T1000 (cell line): ENCODE results near the gene IRAK1.

Experiments
- DNase-seq: peaks from one replicate; lab custom pipeline; 2025; ENCODE audit warnings: mixed read lengths; lab: John Stamatoyannopoulos, UW

IRAK1 gene

GRCh38 chrX:153971124-153971449 lies 48.6 kb downstream of the IRAK1 start:
- DNase-seq: peak; percentile 54

DNA sequence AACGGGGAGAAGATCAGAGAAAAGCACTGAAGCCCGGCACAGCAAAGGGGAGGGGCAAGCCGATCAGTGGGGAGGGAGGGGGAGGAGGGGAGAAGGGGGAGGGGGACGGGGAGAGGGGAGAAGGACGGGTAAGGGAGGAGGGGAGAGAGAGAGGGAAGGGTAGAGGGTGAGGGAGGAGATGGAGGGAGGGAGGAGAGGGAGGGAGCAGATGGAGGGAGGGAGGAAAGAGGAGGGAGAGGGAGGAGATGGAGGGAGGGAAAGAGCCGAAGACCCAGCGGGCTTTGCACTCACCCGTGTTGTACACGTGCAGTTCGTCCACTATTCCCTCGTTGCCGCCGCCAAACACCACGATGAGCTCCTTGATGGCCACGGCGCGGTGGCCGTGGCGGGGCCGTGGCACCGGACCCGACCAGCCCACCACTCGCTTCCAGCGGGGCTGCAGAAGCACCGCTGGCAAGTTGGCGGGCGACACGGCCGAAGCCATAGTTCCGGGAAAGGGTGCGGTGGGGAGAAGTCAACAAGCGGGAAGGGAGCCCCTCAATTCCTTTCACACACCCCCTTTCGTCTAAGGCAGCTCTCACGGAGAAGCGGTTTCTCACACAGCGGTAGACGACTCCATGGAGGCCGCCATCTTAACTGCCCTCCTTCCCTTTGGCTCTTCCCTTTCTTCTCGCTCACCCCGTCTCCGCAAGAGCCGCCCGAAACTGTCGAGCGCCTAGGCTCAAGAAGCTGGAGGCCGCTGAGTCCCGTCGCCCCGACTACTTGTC lies 49.2 kb downstream of the IRAK1 start:
- DNase-seq: no peak

- no peak for DNase-seq
These were observed 49.8 kb downstream of the IRAK1 start for GRCh38 chrX:153969904-153970356.

GRCh38 chrX:153969125-153969903 lies 50.4 kb downstream of the IRAK1 start:
- no peak for DNase-seq

DNA sequence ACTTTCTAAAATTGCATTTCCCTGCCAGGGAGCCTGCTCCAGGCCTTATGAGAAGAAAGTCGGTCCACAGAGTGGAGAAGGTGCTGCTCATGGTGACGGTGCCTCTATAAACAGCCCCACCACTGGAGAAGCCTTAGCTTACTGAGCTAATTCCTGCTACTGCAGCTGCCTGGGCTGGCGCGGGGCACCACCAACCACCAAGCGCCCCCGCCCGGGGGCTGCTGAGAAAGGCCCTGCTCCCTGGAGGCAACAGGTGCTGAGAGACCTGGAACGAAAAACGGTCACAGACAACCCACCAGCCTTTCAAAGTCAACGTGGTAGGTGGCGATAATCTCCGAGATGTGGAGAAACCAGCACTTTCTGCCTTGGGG lies 51.0 kb downstream of the IRAK1 start:
- no peak for DNase-seq

DNA sequence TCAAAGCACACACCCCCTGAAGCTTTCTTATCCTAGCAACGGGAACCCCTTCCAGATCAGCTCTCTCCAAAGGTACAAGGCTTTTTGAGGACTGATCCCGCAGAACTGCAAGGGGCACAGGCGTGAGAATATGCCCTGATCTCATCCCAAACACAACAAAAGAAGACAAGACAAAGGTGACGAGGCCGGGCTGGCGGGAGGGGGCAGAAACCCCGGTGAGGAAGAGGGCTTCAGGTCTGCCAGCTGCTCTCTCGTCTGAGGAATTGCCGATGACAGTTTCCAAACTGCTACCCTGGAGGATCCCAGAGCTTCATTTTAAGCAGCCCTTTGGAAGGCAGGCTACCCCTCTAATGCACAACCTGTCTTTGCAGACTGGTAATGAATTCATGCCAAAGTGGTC lies 51.4 kb downstream of the IRAK1 start:
- no peak for DNase-seq

- DNase-seq: no peak
These were observed 52.0 kb downstream of the IRAK1 start for GRCh38 chrX:153967536-153968224.

- DNase-seq: no peak
These were observed 52.7 kb downstream of the IRAK1 start for GRCh38 chrX:153966841-153967535.

DNA sequence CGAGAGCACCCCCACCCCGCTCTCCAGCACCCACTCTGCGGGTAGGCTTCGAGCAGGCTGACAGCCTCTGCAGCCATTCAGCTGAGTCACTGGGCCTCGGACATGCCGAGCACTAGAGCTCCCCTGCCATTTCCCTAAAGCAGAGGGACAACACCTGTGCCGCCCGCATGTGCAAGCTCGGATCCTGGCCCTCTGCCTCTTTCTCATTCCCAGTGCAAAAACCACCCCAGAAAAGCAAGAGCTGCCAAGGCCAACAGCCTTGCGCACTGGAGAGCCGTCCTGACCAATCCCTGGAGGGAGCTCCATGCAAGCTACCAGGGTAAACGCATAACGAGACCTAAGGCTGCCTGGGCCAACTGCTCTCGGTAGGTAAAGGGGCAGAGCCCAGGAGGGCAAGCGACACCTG lies 53.4 kb downstream of the IRAK1 start:
- no peak for DNase-seq

DNA sequence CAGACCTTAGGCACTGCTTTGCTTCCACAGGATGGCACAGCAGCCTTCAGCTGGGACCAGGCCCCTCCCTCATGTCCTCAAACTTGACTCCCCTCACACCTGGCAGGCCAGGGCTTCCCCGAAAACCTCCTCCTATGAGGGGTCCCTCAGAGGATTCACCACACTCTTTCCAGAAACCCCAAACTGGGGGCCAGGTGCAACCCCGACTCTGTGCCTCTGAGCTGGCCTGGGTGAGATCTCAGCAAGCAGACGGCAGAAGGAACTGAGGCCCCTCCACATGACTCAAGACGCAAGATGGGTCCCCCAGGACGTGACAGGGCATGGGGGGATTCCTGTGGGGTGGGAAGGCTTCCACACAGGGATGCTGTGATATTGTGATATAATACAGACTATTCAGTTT lies 54.3 kb downstream of the IRAK1 start:
- no peak for DNase-seq

DNA sequence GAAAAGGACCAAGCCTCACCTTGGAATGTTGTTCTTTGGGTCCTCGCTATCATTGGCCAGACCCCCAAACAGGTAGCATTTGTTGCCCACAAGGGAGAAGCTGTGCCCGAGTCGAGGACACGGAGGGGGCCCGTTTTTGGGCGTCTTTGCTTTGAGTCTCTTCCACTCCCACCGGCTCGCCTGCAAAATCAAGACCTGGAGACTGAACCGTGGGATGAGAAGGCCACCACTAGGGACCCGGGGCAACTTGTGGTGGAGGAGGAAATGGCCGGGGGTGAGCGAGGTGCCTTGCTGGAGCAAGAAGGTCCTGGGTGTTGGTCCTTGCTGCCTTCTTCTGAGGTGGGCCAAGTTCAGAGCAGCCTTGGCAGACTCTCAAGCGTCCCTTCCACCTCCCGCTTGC lies 55.6 kb downstream of the IRAK1 start:
- no peak for DNase-seq

GRCh38 chrX:153963546-153963945 lies 56.2 kb downstream of the IRAK1 start:
- DNase-seq: no peak

GRCh38 chrX:153961292-153961691 lies 58.4 kb downstream of the IRAK1 start:
- DNase-seq: no peak

DNA sequence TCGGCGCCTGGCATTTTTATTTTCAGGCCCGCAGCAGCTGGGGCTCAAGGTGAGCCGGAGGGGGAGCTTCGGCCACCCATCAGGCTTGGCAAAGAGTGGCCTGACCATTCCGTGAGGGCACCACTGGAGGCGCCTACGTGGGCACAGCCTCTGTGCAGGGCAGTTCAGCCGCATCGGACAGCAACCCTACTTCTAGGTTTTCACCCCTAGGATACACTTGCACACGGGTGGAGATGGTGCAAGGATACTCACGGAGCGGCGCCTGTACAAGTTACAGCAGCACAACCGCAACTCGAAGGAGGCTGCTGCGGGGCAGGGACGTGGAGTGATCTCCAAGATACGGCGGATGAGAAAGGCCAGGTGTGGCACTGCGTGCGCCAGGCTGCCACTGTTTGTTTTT lies 58.9 kb downstream of the IRAK1 start:
- DNase-seq: no peak
